ENCODE results near the gene ITM2B.
A peak's percentile ranks its signal among the peaks of the same experiment; 100 is the strongest.

ITM2B gene

DNA sequence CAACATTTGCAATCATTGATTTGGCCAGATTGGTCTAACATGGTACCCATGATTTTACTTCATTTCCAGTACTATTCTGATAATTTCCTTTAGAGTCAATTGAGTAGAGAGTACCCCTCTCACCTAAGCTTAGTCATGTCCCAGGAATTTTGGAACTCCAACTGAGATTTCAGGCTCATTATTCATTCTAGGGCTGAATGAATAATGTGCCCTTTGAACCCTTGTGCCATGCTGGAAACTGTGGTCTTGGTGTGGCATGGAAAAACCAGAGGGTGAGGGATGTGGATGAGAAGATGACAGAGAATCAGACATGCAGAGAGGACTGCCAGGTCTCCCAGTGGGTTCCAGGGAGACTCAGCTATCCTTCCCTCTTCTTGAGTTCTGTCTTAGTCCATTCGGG lies 30.2 kb downstream of the ITM2B start:
- DNase-seq: no peak

DNA sequence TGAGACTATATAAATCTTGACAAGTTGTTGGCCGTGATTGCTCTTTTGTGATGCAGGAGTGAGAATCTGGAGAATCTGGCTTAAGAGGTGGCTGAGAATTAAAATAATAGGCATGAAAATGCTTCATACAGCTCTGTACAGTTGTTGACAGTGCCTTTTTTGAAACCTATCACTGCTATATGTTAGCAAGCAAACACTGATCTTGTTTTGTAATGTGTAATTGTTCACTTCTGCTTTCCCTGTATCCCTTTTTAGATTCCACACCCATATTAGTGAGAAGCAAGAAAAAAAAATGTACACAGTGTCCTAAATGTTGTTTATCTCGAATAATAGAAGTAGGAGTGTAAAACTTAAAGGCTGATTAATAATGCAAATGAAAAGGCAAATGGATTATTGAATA lies 31.1 kb downstream of the ITM2B start:
- DNase-seq: no peak

DNA sequence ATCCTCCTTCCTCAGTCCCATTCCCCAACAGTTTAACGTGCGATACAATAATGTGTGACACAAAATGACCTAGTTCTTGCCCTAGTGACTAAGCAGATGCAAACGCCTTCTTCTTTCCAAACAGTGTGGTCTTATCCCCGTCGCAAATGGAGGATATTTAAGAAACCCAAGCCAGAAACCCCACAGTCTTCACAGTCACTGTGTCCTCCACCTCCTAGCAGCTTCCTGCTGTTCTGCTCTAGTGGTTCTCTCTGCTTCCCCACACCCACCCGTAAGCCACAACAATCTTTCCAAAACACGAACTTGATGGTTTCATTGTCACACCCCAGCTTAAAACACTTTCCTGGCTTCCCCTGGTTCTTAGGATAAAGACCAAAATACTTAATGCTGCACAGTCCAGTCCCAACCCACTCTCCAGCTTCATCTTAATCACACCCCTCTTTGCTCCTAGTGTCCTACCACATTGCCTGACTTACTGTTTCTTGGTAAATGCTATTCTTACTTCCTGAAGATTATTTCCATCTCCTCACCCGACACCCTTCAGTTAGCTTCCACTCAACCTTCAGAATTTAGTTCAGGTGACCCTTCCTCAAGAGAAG lies 32.3 kb downstream of the ITM2B start:
- DNase-seq: no peak

DNA sequence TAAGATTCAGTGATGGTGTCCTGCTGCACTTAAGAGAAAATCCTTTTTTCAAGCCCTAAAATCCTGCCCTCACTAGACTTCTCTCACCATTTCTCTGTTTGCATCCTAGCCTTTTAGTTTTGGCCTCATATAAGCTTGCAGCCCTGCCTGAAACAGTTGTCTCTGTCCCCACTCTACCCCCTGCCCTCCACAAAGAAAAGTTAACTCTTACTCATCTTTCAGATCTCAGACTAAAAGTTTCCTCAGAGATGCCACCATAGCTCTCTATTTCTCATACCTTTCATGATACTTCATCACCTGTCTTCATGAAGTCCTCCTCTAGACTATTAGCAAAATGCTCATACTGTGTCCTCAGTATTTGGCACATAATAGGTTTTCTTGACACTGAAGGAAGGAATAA lies 33.1 kb downstream of the ITM2B start:
- no peak for DNase-seq

- no peak for DNase-seq
Observed at GRCh38 chr13:48266701-48267639, 34.0 kb downstream of the ITM2B start.

DNA sequence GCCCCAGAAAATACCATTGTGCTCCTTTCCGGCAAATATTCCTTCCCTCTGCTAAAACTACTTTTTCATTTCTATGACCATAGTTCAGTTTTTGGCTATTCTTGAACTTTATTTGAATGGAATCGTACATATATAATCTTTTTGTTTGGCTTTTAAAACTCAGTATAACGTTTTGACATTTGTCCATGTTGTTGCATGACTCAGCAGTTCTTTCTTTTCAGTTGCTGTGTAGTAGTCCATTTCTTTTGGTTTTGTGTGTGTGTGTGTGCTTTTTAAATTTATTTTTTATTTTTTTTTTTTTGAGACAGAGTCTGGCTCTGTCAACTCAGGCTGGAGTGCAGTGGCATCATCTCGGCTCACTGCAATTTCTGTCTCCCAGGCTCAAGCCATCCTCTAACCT lies 35.0 kb downstream of the ITM2B start:
- DNase-seq: no peak

DNA sequence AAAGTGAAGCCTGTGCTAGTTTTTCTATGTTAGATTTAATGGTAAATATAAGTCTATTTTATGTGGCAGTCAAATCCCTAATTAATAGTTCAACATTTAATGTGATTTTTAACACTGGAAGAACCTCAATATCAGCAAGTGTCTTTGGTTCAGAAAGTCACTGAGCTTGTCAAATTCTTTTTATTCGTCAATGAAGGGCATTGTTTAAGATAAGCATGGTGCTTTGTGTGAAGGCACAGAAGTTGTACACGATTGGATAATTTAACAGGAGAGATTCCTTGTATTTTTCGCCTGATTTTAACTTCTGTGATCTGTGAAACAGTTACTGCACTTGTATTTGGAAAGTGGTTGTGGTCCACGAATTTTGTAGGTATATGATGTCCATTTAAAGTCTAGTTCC lies 40.3 kb downstream of the ITM2B start:
- DNase-seq: no peak

GRCh38 chr13:48275507-48275906 lies 42.5 kb downstream of the ITM2B start:
- no peak for DNase-seq

GRCh38 chr13:48278806-48279205 lies 45.8 kb downstream of the ITM2B start:
- no peak for DNase-seq

DNA sequence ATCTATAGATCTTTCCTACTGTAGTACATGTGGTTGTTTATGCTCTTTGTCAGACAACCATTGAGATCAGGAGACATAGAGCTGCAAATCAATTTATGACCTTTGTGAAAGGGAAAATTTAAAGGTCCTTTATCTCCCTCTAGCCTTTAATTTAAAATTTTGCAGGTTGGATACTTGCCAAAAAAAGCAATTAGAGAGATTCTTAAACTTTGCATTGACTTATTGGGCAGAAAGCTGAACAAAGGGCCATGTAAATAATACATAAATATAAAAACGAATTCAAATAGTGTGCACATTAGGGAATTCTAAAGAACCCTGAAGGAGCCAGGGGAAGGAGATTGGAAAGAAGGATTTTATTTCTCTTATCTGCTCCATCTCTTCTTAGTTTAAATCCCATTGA lies 48.5 kb downstream of the ITM2B start:
- no peak for DNase-seq

DNA sequence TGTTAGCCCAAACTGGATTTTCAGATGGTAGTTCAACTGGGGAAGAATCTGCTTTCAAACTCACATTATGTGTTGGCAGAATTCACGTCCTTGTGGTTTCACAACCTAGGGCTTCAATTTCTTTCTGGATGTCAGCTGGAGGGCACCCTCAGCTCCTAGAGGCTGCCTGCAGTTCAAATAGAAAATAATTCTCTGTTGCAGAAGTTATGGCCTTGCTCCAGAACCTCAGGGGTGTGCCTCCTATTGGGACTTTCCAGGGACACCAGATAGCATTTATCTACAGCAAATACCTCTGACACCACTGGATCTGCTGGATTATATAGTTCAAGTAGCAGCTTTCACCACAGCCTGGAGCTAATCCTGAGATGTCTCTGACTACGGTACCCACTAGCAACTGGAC lies 58.7 kb downstream of the ITM2B start:
- no peak for DNase-seq

DNA sequence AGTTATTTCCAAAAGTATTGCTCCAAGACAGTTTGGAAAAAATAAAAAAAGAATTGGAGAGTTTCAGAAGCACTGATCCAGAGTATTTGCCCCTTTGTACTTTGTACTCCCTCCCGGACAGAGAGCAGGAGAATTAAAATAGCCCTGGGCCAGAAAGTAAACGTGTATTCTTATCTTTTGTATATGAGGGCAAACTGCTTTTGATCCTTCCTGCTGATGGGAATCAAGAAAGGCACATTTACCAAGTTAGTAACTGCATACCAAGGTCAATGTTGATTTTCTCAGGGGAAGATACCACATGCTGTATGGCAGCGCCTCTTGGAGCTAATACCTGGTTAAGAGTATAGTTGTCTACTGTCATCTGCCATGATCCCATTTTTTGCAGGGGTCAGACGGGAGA lies 59.6 kb downstream of the ITM2B start:
- no peak for DNase-seq

DNA sequence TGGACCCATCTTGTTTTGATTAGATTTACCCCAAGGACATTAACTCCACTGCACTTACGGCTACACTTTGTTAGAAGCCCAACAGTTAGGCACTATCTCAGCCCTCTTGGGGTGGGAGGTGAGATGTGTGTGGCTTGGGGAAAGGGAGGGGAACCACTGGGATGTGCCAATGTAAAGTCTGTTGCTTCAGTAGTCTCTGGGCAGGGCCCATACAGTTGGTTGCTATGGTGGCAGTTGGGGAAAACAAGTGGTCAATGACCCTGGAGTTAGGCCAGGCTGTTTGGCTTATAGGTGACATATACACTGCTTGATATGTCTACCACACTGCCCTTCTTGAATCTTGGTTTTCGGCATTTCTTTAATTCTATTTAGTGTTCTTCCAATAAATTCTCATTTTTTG lies 61.6 kb downstream of the ITM2B start:
- DNase-seq: no peak

GRCh38 chr13:48295271-48295670 lies 62.3 kb downstream of the ITM2B start:
- no peak for DNase-seq

DNA sequence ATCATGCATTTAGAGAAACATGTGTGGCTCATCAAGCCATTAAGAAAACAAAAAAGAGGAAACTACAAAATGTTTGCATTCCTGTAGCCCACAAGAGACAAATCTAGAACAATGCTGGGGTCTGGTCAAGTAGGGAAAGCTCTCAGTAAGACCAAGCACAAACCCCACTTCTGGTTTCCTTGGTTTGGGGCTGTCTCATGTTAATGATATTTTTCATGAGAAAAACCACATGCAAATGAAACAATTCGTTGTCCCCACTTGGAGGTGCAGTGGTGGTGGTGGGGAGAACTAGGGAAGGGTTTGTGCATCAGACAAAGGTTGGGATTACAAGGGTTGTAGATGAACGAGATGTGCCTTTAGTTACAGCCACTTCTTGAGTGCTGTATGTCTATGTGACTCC lies 63.5 kb downstream of the ITM2B start:
- DNase-seq: no peak

GRCh38 chr13:48297131-48297786 lies 64.3 kb downstream of the ITM2B start:
- DNase-seq: no peak

DNA sequence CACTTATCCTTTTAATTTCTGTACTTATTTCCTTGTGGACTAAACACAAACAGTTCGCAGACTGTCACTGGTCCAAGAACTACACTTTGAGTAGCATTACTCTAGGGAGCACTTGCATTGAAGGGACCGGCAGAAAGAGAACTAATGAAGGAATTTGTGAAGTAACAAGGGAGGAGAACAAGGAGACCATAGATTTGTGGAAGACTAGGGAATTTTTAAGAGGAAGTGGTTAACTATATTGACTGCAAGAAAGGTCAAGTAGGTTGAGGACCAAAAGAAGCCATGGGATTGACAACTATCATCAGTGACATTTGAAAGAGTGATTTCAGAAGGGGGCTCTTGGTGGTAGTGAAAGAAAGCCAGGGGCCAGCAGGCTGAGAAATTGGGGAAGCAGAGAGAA lies 66.6 kb downstream of the ITM2B start:
- DNase-seq: no peak

- DNase-seq: no peak
Observed at GRCh38 chr13:48302871-48303358, 69.9 kb downstream of the ITM2B start.

DNA sequence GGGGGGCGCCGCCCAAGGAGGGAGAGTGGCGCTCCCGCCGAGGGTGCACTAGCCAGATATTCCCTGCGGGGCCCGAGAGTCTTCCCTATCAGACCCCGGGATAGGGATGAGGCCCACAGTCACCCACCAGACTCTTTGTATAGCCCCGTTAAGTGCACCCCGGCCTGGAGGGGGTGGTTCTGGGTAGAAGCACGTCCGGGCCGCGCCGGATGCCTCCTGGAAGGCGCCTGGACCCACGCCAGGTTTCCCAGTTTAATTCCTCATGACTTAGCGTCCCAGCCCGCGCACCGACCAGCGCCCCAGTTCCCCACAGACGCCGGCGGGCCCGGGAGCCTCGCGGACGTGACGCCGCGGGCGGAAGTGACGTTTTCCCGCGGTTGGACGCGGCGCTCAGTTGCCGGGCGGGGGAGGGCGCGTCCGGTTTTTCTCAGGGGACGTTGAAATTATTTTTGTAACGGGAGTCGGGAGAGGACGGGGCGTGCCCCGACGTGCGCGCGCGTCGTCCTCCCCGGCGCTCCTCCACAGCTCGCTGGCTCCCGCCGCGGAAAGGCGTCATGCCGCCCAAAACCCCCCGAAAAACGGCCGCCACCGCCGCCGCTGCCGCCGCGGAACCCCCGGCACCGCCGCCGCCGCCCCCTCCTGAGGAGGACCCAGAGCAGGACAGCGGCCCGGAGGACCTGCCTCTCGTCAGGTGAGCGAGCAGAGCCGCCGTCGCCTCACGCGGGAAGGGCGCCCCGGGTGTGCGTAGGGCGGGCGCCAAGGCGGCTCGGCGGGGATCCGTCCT lies 70.5 kb downstream of the ITM2B start, which contains the start of gene RB1:
TSS of gene RB1 (plus strand) at position 393 of the 784 bp plus-strand sequence. CDS start at position 555, 162 bp downstream.
- peak; percentile 61 for DNase-seq

GRCh38 chr13:48304143-48304876 lies 71.3 kb downstream of the ITM2B start:
- no peak for DNase-seq

DNA sequence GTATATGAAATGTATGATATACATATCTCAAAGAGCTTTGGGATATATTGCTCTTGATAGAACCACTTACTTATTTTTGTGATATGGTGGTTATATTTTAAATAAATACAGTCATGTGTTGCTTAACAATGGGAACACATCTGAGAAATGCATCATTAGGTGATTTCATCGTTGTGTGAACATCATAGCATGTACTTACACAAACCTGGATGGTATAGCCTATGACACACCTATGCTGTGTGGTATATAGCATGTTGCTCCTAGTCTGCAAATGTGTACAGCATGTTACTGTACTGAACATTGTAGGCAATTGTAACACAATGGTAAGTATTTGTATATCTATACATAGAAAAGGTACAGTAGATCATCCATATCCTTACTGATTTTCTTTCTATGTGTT lies 78.2 kb downstream of the ITM2B start:
- no peak for DNase-seq

- no peak for DNase-seq
Observed at GRCh38 chr13:48315969-48316650, 83.1 kb downstream of the ITM2B start.
